ENCODE data around the gene CCDC15.

DNA sequence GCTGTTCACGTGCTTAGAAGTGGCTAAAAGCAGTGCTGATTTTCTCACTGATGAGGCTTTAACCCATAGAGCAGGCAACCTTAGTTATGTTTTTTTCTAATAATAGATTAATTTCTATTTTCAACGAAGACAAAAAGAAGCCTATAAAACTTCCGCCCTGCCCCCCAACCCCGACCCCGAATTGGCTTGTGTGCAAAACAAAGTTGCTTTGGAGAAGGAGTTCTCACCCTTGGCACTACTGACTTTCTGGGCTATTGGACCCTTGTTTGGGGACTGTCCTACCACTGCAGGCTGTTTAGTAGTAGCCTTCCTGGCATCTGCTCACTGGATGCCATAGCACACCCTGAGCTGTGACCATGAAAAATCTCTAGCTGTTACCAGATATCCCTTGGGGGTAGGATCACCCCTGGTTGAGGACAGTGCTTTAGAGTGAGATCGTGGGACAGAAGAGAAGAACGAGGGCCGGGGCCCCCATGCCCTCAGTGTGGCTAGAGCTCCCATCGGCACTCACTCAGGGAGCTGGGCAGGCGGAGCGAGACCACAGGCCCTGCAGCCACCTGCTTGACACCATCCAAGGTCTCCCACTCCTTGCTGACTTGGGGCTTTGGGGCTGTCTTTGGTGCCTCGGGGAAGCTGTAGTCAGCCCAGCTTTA is 126.0 kb downstream of the CCDC15 start:
- TF ChIP-seq, protein P1, sequence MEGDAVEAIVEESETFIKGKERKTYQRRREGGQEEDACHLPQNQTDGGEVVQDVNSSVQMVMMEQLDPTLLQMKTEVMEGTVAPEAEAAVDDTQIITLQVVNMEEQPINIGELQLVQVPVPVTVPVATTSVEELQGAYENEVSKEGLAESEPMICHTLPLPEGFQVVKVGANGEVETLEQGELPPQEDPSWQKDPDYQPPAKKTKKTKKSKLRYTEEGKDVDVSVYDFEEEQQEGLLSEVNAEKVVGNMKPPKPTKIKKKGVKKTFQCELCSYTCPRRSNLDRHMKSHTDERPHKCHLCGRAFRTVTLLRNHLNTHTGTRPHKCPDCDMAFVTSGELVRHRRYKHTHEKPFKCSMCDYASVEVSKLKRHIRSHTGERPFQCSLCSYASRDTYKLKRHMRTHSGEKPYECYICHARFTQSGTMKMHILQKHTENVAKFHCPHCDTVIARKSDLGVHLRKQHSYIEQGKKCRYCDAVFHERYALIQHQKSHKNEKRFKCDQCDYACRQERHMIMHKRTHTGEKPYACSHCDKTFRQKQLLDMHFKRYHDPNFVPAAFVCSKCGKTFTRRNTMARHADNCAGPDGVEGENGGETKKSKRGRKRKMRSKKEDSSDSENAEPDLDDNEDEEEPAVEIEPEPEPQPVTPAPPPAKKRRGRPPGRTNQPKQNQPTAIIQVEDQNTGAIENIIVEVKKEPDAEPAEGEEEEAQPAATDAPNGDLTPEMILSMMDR (IDR thresholded peaks at IDR 0.05; ENCODE audit: poor library complexity) = no peak
- TF ChIP-seq EZH2 (IDR thresholded peaks at IDR 0.05; ENCODE audit: borderline replicate concordance) = no peak
- no peak for TF ChIP-seq EZH2phosphoT487 (IDR thresholded peaks at IDR 0.05; ENCODE audit: low read depth, severe bottlenecking, unreplicated experiment)
